Measurements from ENCODE around the gene TAMALIN.

Gene TAMALIN

DNA sequence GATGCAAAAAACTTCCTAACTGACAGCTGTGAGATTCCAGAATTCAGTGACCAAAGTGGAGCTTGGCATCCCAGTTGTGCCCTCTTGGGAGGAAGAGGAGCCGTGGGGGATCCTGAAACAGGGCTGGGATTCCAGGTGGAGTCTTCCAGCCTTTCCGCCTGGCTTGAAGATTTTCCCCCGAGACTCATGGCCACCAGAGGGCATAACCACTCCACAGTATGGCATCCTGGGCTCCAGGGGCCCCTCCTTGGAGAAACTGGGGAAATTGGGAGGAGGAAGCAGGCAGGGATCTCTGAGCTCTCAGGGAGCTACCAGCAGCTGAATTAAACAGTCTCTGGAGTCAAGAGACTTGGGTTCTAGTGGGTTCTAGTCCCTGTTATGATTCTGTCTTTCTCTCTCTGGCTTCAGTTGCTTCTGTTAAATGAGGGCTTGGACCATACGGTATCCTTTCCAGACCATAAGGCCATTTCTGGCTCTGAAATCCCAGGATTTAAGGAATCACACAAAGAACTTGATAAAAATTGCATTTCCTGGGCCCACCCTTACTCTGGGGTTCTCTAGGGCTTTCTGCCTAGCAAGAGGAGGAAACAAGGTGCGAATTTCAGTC lies 2.6 kb upstream of the TAMALIN start:
- TF ChIP-seq GATA2 (IDR thresholded peaks at IDR 0.05; ENCODE audit: low read depth, low read length) (no peak), GATA3 (IDR thresholded peaks at IDR 0.05; ENCODE audit: low read depth, low read length) (no peak)

DNA sequence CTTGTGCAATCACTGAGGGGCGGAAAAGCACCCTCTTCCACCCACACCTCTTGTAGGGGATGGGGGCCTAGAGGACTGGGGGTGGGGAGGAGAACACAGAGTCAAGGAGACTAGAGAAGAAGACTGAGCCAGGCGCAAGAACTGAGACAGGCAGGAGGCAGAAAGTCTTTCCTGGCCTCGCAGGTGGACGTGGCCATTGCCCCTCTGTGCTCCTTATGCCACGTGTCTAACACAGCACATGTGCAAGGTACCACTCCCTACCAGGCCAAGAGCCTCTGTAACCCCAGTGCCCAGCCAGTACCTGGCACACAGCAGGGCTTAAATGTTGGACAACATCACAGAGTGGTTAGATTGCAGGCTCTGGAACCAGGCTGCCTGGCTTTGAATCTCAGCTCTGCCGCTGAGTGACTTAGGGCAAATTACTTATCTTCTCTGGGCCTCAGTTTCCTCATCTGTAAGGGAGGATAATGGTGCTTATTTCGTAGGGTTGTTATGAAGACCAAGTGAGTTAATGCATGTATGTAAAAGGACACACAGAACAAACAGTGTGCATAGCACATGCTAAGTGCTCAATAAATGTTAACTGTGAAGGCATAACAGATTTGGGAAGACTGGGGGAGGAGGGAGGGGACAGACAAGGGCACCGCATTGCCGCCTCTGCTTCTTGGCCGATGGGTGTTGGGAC lies 1.4 kb upstream of the TAMALIN start:
- TF ChIP-seq GATA3 (IDR thresholded peaks at IDR 0.05; ENCODE audit: low read depth, low read length) (no peak), GATA2 (IDR thresholded peaks at IDR 0.05; ENCODE audit: low read depth, low read length) (no peak)

DNA sequence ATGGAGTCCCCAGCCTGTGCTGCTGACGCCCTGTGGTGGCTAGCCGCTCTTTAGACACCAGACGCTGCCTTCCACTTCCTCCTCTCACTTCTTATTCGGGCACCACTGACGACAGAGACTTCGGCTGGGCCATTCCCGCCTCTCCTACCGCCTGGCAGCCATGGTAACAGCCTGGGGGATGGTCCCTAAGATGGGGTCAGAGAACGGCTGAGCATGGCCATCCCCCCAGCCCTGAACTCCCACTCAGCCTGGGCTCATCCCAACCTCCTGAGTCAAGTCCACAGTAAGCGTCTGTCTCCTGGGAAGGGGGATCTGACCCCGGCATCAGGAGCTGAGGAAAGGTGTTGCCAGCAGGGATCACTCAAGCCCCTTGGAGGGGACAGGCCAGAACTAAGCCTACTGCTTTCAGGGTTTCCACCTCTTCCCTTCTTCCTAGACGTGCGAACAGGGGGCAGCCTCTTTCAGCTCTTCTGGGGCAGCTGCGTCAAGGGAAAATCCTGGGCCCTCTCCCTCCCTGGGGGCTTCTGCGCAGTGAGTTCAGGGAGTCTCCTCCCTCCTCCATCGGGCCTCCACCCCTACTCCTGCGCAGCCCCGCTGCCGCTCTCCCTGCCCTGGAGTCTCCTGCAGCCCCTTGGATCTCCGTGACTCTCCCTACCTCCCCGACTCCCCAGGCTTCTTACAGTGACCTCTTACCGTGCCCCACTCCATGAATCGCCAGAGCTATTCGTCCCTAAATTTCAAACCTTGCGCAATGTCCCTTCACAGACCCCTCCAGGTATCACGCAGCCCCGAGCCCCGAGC lies 643 bp upstream of the TAMALIN start:
- no peak for TF ChIP-seq GATA3 (IDR thresholded peaks at IDR 0.05; ENCODE audit: low read depth, low read length)
- no peak for TF ChIP-seq GATA2 (IDR thresholded peaks at IDR 0.05; ENCODE audit: low read depth, low read length)

GRCh38 chr12:52007158-52007921 lies 594 bp downstream of the TAMALIN start:
- no peak for TF ChIP-seq GATA2 (IDR thresholded peaks at IDR 0.05; ENCODE audit: low read depth, low read length)
- no peak for TF ChIP-seq GATA3 (IDR thresholded peaks at IDR 0.05; ENCODE audit: low read depth, low read length)

DNA sequence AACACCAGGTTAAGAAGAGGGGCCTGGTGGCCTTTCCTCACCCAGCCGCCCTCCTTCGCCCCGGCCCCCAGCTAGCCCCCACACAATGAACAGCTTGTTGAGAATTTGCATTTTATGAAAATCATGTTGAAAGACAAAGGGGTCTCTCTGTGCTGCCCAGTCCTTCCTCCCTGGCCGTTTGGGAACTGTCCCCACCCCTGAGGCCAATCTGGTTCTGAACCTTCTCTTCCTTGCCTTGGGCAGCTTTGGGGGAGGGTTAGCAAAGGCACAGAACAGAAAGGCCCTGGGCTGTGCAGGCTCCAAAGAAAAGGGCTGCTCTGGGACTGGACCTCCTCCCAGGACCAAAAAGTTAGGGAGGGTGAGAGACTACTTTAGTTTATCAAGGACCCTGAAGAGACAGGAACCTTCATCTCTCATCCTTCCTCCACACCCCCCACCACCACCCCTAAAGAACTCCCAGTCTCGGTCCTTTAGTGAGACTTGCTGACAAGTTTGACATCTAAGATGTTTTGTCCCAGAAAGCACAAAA lies 1.3 kb downstream of the TAMALIN start:
- TF ChIP-seq GATA2 (IDR thresholded peaks at IDR 0.05; ENCODE audit: low read depth, low read length) (no peak), GATA3 (IDR thresholded peaks at IDR 0.05; ENCODE audit: low read depth, low read length) (no peak)

DNA sequence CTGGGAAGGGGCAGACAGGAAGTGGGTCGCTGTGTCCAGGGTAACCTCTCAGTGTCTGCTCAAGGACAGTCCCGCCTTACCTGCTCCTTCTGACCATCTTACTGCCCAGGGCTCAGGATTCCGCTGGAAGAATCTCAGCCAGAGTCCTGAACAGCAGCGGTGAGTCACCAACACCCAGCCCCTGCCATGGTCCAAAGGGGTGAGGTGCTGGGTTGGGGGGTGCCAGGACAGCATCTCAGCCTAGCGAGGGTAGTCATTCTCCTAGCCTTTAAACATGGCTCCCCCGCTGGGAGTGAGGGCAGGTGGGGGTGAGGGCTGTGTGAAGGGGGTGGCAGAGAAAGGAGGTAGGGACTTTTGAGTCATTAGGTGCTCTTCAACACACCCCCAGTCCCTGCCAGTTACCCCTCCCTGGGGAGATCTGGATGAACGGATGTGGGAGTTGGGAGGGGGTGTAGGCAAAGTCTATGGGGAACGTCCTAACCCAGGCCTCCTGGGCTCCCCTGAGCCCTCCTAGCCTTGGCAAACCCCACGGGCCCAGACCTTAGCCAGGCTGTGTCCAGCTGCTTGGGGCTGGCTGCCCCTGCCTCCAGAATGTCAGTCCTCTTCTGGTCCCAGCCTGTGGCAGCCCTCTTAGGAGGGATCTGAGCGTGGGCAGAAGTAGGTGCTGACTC lies 2.5 kb downstream of the TAMALIN start:
- TF ChIP-seq GATA3 (IDR thresholded peaks at IDR 0.05; ENCODE audit: low read depth, low read length) (no peak), GATA2 (IDR thresholded peaks at IDR 0.05; ENCODE audit: low read depth, low read length) (no peak)

DNA sequence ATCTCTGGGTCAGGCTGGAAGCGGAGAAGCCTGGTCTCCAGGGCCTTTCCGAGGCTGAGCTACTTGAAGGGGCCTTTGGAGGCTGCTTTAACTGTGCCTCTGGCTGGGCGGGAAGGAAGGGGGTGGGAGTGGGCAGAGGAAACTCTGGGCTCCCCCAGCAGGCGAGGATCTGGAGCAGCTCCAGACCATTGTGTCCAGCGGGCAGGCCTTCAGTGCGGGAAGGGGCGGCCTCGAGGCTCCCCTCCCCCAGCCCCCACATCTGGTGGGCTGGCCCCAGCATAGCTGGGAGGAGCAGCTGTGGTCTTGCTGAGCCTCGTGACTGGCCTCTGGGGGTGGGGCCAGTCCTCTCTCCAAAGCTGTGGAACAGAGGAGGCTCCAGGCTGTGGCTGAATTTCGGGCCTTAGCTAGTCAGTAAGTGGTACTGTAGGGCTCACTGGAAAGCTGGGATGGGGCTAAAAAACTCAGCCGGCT lies 3.4 kb downstream of the TAMALIN start:
- no peak for TF ChIP-seq GATA2 (IDR thresholded peaks at IDR 0.05; ENCODE audit: low read depth, low read length)
- TF ChIP-seq GATA3 (IDR thresholded peaks at IDR 0.05; ENCODE audit: low read depth, low read length), result no peak

GRCh38 chr12:52010692-52011601 lies 4.2 kb downstream of the TAMALIN start:
- TF ChIP-seq GATA3 (IDR thresholded peaks at IDR 0.05; ENCODE audit: low read depth, low read length), result no peak
- TF ChIP-seq GATA2 (IDR thresholded peaks at IDR 0.05; ENCODE audit: low read depth, low read length), result no peak

DNA sequence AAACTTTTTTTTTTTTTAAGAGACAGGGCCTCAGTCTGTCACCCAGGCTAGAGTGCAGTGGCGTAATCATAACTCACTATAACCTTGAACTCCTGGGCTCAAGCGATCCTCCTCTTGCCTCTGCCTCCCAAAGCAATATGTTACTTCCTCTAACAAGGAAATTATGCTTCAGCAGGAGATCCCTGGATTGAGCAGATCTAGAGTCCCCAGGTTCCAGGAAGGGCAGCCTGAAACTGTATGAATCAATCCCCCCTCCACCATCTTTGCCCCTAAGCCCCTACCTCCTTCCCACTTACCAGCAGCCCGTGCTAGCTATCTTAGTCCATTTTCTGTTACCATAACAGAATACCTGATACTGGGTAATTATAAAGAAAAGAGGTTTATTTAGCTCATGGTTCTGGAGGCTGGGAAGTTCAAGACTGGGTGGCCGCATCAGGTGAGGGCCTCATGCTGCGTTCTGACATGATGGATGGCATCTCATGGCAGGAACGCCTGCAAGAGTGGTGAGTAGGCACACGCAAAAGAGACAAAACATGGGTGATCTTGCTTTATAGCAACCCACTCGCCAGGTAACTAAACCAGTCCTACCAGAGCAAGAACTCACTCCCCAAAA lies 5.0 kb downstream of the TAMALIN start:
- TF ChIP-seq GATA2 (IDR thresholded peaks at IDR 0.05; ENCODE audit: low read depth, low read length) (no peak), GATA3 (IDR thresholded peaks at IDR 0.05; ENCODE audit: low read depth, low read length) (no peak)

DNA sequence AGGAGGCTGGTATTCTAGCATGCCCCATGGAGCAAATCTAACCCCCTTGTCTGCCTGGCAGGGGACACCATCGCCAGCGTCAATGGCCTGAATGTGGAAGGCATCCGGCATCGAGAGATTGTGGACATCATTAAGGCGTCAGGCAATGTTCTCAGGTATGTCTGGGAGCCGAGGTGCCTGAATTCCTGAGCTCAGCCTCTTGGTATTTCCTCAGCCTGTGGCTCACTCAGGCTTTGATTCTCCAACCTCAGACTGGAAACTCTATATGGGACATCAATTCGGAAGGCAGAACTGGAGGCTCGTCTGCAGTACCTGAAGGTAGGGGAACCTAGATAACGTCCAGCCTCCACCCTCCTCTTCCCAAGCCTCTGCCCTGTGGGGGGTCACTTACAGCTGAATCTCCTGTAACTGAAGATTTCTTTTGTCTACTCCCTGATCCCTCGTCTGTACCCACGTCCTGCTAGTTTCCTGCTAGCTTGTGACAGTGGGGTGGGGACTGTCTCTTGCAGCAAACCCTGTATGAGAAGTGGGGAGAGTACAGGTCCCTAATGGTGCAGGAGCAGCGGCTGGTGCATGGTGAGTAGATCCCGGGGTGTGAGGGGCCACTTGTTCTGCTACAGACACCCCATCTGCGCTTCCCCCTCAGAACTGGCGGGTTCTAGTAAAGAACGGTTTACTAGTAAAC lies 7.0 kb downstream of the TAMALIN start:
- no peak for TF ChIP-seq GATA2 (IDR thresholded peaks at IDR 0.05; ENCODE audit: low read depth, low read length)
- no peak for TF ChIP-seq GATA3 (IDR thresholded peaks at IDR 0.05; ENCODE audit: low read depth, low read length)

Data from SH-SY5Y (cell line).